Measurements from ENCODE around the gene TPTE2.
"Not testable (repeated sequence)": the region's sequence is repeated elsewhere in the genome, so short reads cannot be mapped to it uniquely, and the experiment has no call there.

TPTE2 gene

GRCh38 chr13:19561585-19561984 lies 253 bp upstream of the TPTE2 start:
- no peak for DNase-seq

DNA sequence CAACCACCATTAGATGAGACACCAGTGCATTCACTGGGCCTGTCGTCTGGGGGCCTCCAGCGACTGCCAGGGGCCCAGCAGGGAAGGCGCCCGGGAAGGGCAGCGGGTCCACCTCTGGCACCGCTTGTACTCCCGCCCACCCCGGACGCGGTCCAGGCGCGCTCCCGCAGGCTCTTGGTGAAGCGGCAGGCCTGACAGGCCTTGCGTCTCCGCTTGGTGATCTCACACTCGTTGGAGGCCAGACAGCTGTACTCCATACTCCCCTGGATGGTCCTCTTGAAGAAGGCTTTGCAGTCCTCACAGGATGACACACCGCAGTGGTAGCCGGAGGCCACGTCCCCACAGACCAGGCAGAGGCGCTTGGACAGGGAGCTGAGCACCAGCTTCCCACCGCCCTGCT lies 660 bp downstream of the TPTE2 start:
- DNase-seq: not testable (repeated sequence)

GRCh38 chr13:19559739-19560138 lies 1.6 kb downstream of the TPTE2 start:
- not testable (repeated sequence) for DNase-seq

GRCh38 chr13:19557287-19557686 lies 4.0 kb downstream of the TPTE2 start:
- DNase-seq: not testable (repeated sequence)

DNA sequence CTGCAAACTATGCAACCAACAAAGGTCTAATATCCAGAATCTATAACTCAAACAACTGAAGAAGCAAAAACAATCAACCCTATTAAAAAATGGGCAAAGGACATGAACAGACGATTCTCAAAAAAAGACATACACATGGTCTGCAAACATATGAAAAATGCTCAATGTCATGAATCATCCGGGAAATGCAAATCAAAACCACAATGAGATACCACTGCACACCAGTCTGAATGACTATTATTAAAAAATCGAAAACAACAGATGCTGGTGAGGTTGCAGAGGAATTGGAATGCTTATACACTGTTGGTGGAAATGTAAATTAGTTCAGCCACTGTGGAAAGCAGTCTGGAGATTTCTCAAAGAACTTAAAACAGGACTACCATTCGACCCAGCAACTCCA lies 12.1 kb downstream of the TPTE2 start:
- not testable (repeated sequence) for DNase-seq

DNA sequence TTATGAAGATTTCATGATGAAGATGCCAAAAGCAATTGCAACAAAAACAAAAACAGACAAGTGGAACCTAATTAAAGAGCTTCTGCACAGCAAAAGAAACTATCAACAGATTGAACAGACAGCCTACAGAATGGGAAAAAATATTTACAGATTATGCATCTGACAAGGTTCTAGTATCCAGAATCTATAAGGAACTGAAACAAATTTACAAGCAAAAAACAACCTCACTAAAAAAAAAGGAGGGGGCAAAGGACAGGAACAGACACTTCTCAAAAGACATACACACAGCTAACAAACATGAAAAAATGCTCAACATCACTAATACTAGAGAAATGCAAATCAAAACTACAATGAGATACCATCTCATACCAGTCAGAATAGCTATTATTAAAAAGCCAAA lies 35.7 kb downstream of the TPTE2 start:
- not testable (repeated sequence) for DNase-seq

DNA sequence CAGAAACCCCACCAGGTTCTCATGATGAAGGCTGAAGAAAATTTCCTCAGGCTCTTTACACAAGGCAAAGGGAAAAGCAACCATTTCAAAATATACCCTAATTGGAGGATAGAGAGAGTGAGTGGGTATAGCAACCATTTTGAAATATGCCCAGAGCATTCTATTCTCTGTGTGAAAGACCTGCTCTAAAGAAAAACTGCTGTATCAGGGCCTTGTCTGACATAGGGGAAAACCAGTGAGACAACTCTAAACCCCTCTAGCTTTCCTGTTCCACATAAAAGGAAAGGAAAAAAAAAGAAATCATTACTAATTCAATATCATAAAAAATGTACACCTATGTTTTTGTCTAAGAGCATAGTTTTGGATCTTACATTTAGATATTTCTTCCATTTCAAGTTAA lies 42.3 kb downstream of the TPTE2 start:
- no peak for DNase-seq

GRCh38 chr13:19507623-19508022 lies 53.7 kb downstream of the TPTE2 start:
- DNase-seq: not testable (repeated sequence)

- DNase-seq: not testable (repeated sequence)
Measured at GRCh38 chr13:19460126-19460525, 101.2 kb downstream of the TPTE2 start.

DNA sequence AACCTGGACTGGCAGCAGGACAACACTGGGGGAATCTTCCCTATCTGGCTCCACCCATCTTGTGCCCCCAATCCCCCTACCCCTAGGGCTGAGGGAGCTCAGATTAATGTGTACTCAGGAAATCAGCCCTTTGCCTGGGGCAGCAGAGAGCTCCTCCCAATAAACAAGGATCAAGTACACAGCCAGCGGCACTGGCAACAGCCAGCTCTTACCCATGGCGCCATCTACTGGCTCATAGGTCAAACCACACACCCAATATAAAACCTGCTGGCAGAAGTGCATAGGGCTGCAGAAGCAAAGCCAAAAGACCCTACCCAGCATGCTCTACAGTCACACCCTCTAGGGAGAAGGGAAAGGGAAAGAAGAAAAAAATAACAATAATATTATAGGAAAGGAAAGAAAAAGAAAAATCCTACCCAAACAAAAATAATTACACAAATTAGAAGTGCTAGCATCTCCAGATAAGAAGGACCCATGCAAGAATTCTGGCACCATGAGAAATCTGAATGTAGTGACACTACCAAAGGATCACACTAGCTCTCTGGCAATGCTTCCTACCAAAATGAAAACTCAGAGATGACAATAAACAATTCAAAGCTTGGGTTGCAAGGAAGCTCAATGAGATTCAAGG lies 122.2 kb downstream of the TPTE2 start:
- not testable (repeated sequence) for DNase-seq

- DNase-seq: not testable (repeated sequence)
Measured at GRCh38 chr13:19437780-19438179, 123.6 kb downstream of the TPTE2 start.

GRCh38 chr13:19422236-19422635 lies 139.1 kb downstream of the TPTE2 start:
- DNase-seq: not testable (repeated sequence)

GRCh38 chr13:19412494-19412893 lies 148.8 kb downstream of the TPTE2 start:
- not testable (repeated sequence) for DNase-seq

DNA sequence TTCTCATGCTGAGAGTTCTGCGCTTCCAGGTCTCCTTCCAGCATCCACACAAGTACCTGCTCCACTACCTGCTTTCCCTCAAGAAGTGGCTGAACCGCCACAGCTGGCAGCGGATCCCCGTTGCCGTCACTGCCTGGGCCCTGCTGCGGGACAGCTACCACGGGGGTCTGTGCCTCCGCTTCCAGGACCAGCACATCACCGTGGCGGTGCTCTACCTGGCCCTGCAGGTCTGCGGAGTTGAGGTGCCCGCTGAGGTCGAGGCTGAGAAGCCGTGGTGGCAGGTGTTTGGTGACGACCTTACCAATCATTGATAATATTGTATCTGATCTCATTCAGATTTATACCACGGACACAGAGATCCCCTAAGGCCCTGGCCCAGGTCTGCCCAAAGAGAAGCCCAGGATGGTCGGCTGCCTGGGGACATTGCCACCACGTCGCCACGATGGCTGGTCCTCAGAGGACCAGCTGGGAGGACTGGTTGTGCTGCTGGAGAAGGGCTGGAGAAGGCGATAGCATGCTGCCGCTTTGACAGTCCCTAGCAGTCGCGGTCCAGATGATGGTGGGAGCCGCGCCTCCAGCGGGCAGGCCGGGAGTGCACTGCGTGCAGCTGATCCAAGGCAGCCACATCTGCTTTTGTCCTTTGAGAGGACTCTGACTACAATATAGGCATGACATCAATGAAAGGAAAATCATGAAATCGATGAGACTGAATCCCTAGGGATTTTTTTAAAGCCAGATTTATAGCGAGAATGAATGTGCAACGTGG lies 178.4 kb downstream of the TPTE2 start:
- DNase-seq: not testable (repeated sequence)

DNA sequence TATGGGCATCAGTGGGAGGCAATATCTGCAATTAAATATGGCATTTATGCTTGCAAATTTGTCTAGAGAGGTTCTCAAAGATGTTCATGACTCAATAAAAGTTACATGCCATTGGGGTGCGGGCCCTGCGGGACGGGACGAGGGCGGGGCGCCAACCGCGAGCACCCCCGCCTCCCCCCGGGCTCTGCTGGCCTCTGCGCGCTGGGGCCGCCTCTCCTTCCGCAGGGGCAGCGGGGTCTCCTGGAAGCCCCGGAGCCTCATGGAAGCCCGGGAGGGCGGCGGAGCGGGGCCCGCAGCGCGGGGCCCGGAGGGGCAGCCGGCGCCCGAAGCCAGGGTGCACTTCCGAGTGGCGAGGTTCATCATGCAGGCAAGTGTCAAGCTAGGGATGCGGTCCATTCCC lies 179.2 kb downstream of the TPTE2 start:
- no peak for DNase-seq
